GM12878 (cell line): ENCODE measurements around the gene MASTL. TPM values are rescaled to one million over a fixed set of nuclear protein-coding genes. Genes with fewer than 3 reads are reported as not detected.

ENCODE experiments used
- ATAC-seq: fragments of 200-7000 bp; cut with Tn5 transposase; 3 replicates; pipeline ENCODE4 v1.9.1; 2020; ENCODE audit warnings: mild to moderate bottlenecking, moderate library complexity
- BruUV-seq: library from RNA; stranded (reverse); fragments of 400-500 nt; replicated peaks from 2 replicates; lab custom pipeline; 2021; lab: Mats Ljungman, UMichigan
- CTCF ChIA-PET: fragments of 300-600 bp; sonication (Branson Sonifier 250); formaldehyde crosslinking; extraction: SDS; loops from one replicate; lab custom pipeline; 2021; ENCODE audit warnings: inconsistent platforms; lab: Yijun Ruan, JAX
- POLR2A ChIA-PET: fragments of 350-600 bp; formaldehyde crosslinking; extraction: SDS; loops from one replicate; lab custom pipeline; 2021; ENCODE audit warnings: inconsistent platforms; lab: Charles Lee
- RAD21 ChIA-PET: fragments of 300-600 bp; sonication (Branson Sonifier 250); formaldehyde crosslinking; loops from one replicate; lab custom pipeline; 2023; ENCODE audit warnings: antibody characterized with exemption; ENCODE audit not compliant: unreplicated experiment; lab: Charles Lee
- SMC1A ChIA-PET: fragments of 300-600 bp; sonication (Branson Sonifier 250); formaldehyde crosslinking; loops from one replicate; lab custom pipeline; 2023; ENCODE audit not compliant: unreplicated experiment, uncharacterized antibody; lab: Charles Lee
- DNase-seq: peaks from one replicate; pipeline ENCODE4 v3.0.0-alpha.2; 2011; ENCODE audit warnings: low read depth, low spot score
- FAIRE-seq: peaks from 3 replicates; lab custom pipeline; 2011; peaks lifted over from hg19 to GRCh38; lab: Jason Lieb, UNC
- H2AFZ ChIP-seq: 2 replicates; pipeline ENCODE4 v1.6.0; 2011; ENCODE audit warnings: low read depth, low read length, control low read depth; ENCODE audit not compliant: control insufficient read depth
- H3K27ac ChIP-seq: 2 replicates; pipeline ENCODE4 v1.5.1; 2011; ENCODE audit warnings: control low read depth; ENCODE audit not compliant: control insufficient read depth, insufficient read depth
- H3K27me3 ChIP-seq, 2 experiments: replicated peaks in 1 of 2; 2 replicates each; pipeline versions ENCODE4 v1.6.0 to v1.6.1; 2011; ENCODE audit warnings: low read length in 1 of 2; ENCODE audit not compliant: control insufficient read depth in 2 of 2, insufficient read depth in 2 of 2
- H3K36me3 ChIP-seq, 2 experiments: 2 replicates each; pipeline ENCODE4 v1.5.1; 2011; ENCODE audit warnings: low read length in 1 of 2; ENCODE audit not compliant: control insufficient read depth in 2 of 2, insufficient read depth in 2 of 2
- H3K4me1 ChIP-seq: 2 replicates; pipeline ENCODE4 v1.6.1; 2011; ENCODE audit warnings: mild to moderate bottlenecking, low read length, moderate library complexity, mixed read lengths; ENCODE audit not compliant: control insufficient read depth, insufficient read depth
- H3K4me2 ChIP-seq: 2 replicates; pipeline ENCODE4 v1.6.0; 2011; ENCODE audit warnings: control low read depth; ENCODE audit not compliant: control insufficient read depth, insufficient read depth
- H3K4me3 ChIP-seq: fragments of 200-600 bp; sonication (generic); 2 replicates; pipeline ENCODE4 v1.5.1; 2016
- H3K79me2 ChIP-seq: 2 replicates; pipeline ENCODE4 v1.6.0; 2011; ENCODE audit warnings: low read length; ENCODE audit not compliant: control insufficient read depth, insufficient read depth
- H3K9ac ChIP-seq: 2 replicates; pipeline ENCODE4 v1.8.0; 2011; ENCODE audit warnings: low read length, control low read depth, mixed read lengths; ENCODE audit not compliant: control insufficient read depth, insufficient read depth
- H3K9me3 ChIP-seq: replicated peaks from 3 replicates; pipeline ENCODE4 v1.5.1; 2011; ENCODE audit warnings: mild to moderate bottlenecking, low read length; ENCODE audit not compliant: control insufficient read depth, insufficient read depth
- H4K20me1 ChIP-seq: 2 replicates; pipeline ENCODE4 v1.6.0; 2011; ENCODE audit not compliant: control insufficient read depth, insufficient read depth
- WGBS: methylation state at CpG from one replicate; pipeline ENCODE4 v1.1.6; 2016; ENCODE audit warnings: low lambda C conversion rate; ENCODE audit not compliant: insufficient replicate concordance, insufficient coverage; ENCODE audit errors: missing lambda C conversion rate; 5-methylcytosine and 5-hydroxymethylcytosine counted together
- in situ Hi-C: fragments of 300-500 bp; cut with MboI; formaldehyde crosslinking; loops from 9 replicates; pipeline ENCODE4 v1.14.3; 2018; ENCODE audit warnings: mixed read lengths
- intact Hi-C: fragments of 100-400 bp; cut with micrococcal nuclease; formaldehyde crosslinking; loops from one replicate; pipeline ENCODE4 v1.14.2; 2022; ENCODE audit not compliant: unreplicated experiment
- polyA plus RNA-seq, 11 experiments: library from polyadenylated mRNA; depleted of rRNA in 4 of 11; unstranded in 6 of 11; stranded (reverse) in 5 of 11; fragments of >200 nt; fragmentation: Nextera tagmentation in 4 of 11; fragmentation: Illumina TruSeq in 1 of 11; extraction: Ambion mirVana in 4 of 11; extraction: Trizol in 1 of 11; gene quantifications; 1 replicate in 1 of 11; 2 replicates in 10 of 11; pipeline versions ENCODE4 v1.2.1 to v1.2.3, GENCODE V29; 2011 to 2016; ENCODE audit warnings: inconsistent platforms in 2 of 11, missing spikeins in 2 of 11, low read depth in 1 of 11
- small RNA-seq: library from RNA; depleted of rRNA; stranded (forward); fragments of <200 nt; gene quantifications from one replicate; pipeline ENCODE3, GENCODE V24; 2014
- total RNA-seq, 4 experiments: library from RNA; depleted of rRNA in 3 of 4; stranded (reverse); fragments of >200 nt in 3 of 4; fragmentation: Illumina TruSeq in 1 of 4; extraction: Trizol in 1 of 4; gene quantifications; 2 replicates each; pipeline versions ENCODE4 v1.2.1 to v1.2.3, GENCODE V29; 2013 to 2021
- TF ChIP-seq, protein P1 (sequence below): fragments of 450-650 bp; conservative IDR thresholded peaks from 2 replicates; pipeline ENCODE4 v1.6.1; 2017; ENCODE audit warnings: mild to moderate bottlenecking, moderate library complexity

MASTL gene
- total and polyA plus RNA-seq, 10 of the 15 experiments (the other 5 are each of a cell fraction or from before 2014, with no cell fraction given), result 7.1 to 36.9 (median 21.3) TPM

DNA sequence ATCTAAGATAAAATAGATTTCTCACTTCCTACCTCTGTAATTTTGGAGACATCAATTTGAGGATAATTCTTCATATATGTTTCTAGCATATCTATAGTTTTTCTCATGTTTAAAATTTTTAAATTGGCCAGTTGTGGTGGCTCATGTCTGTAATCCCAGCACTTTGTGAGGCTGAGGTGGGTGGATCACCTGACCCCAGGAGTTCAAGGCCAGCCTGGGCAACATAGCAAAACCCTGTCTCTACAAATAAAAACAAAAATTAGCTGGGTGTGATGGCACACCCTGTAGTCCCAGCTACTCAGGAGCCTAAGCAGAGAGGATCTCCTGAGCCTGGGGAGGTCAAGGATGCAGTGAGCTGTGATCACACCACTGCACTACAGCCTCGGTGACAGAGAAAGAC is 80.6 kb downstream of the MASTL start:
- Histone ChIP-seq H3K27me3 (no peaks in the 10 kb centered on the region), H2AFZ (no peak overlapping the region), H3K4me1 (no peaks in the 10 kb centered on the region), H4K20me1 (no peaks in the 10 kb centered on the region), H3K4me2 (no peak overlapping the region), H3K9ac (no peak overlapping the region), H3K4me3 (no peak overlapping the region), H3K36me3 (peaks cover 0 to 6% of the 10 kb centered on the region in 2 experiments; a peak in 2 of 4 replicates), H3K79me2 (peaks cover 16% of the 10 kb centered on the region)
- SMC1A ChIA-PET, result interaction anchor here (0.6 to 2.1 kb wide), 6 partner anchors 12 to 133 kb away, joined by 3 to 7 read pairs (median 4); no protein-coding TSS in a partner anchor
- CTCF ChIA-PET, result interaction anchor here (1.2 to 6.8 kb wide), 5 partner anchors 9 to 373 kb away, joined by 3 to 67 read pairs (median 10); no protein-coding TSS in a partner anchor
- BruUV-seq, result no TSS peak
- in situ Hi-C loops, result no loop called here
- POLR2A ChIA-PET, result no interaction called here
- FAIRE-seq (no peak), ATAC-seq (no peak)
- RAD21 ChIA-PET, result interaction anchor here (1.0 to 2.4 kb wide), 2 partner anchors 12 to 17 kb away, joined by 5 to 10 read pairs; no protein-coding TSS in a partner anchor
- TF ChIP-seq, protein P1, sequence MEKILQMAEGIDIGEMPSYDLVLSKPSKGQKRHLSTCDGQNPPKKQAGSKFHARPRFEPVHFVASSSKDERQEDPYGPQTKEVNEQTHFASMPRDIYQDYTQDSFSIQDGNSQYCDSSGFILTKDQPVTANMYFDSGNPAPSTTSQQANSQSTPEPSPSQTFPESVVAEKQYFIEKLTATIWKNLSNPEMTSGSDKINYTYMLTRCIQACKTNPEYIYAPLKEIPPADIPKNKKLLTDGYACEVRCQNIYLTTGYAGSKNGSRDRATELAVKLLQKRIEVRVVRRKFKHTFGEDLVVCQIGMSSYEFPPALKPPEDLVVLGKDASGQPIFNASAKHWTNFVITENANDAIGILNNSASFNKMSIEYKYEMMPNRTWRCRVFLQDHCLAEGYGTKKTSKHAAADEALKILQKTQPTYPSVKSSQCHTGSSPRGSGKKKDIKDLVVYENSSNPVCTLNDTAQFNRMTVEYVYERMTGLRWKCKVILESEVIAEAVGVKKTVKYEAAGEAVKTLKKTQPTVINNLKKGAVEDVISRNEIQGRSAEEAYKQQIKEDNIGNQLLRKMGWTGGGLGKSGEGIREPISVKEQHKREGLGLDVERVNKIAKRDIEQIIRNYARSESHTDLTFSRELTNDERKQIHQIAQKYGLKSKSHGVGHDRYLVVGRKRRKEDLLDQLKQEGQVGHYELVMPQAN, result no peak
- TF ChIP-seq, all 136 proteins: peak for 0
- no peaks in the 10 kb centered on the region for H3K9me3 ChIP-seq
- DNase-seq, result no peak
- H3K27ac ChIP-seq, result no peak overlapping the region
- WGBS, result 100% methylated on average over 1 of the region's 1 CpG
- intact Hi-C loops, result no loop called here

Small RNA genes lying within 50 kb of the gene (small RNA-seq; reads per million reads assigned to genes)
- gene RNU2-24P, result not detected
- not detected for gene RNU7-12P

Other genes with a start within 250 kb of the MASTL start
- gene ANKRD26, start 54.9 kb upstream of the MASTL start, total RNA-seq (2014; rRNA removed), result 5.5 and 6.8 TPM in 2 replicates
- 11.1 and 12.0 TPM in 2 replicates for gene ANKRD26, start 54.9 kb upstream of the MASTL start, total RNA-seq (2014; rRNA removed; fragmentation: Illumina TruSeq; extraction: Trizol)
- 4.8 and 6.1 TPM in 2 replicates for gene ANKRD26, start 54.9 kb upstream of the MASTL start, total RNA-seq (2021)
- 2.6 and 4.6 TPM in 2 replicates for gene ANKRD26, start 54.9 kb upstream of the MASTL start, polyA plus RNA-seq (2011; rRNA removed)
- 5.8 and 7.1 TPM in 2 replicates for gene ANKRD26, start 54.9 kb upstream of the MASTL start, polyA plus RNA-seq (2014; fragmentation: Illumina TruSeq; extraction: Trizol)
- 1 to 10 TPM; 2.3 to 3.4 TPM for gene ANKRD26, start 54.9 kb upstream of the MASTL start, polyA plus RNA-seq (2014; fragmentation: Nextera tagmentation; extraction: Ambion mirVana)
- 2.7 and 3.2 TPM in 2 replicates for gene ANKRD26, start 54.9 kb upstream of the MASTL start, polyA plus RNA-seq (2014; rRNA removed)
- 1 to 10 TPM; 5.3 to 6.1 TPM for gene ANKRD26, start 54.9 kb upstream of the MASTL start, polyA plus RNA-seq (2016; fragmentation: Nextera tagmentation; extraction: Ambion mirVana)
- 87.8 and 102 TPM in 2 replicates for gene YME1L1, start 968 bp upstream of the MASTL start, total RNA-seq (2014; rRNA removed)
- gene YME1L1, start 968 bp upstream of the MASTL start, total RNA-seq (2014; rRNA removed; fragmentation: Illumina TruSeq; extraction: Trizol), result 92.8 and 96.3 TPM in 2 replicates
- gene YME1L1, start 968 bp upstream of the MASTL start, total RNA-seq (2021), result 82.7 and 87.8 TPM in 2 replicates
- 87.0 and 142 TPM in 2 replicates for gene YME1L1, start 968 bp upstream of the MASTL start, polyA plus RNA-seq (2011; rRNA removed)
- 97.5 and 105 TPM in 2 replicates for gene YME1L1, start 968 bp upstream of the MASTL start, polyA plus RNA-seq (2014; fragmentation: Illumina TruSeq; extraction: Trizol)
- gene YME1L1, start 968 bp upstream of the MASTL start, polyA plus RNA-seq (2014; fragmentation: Nextera tagmentation; extraction: Ambion mirVana), result 10 to 100 TPM; 26.1 to 33.3 TPM
- gene YME1L1, start 968 bp upstream of the MASTL start, polyA plus RNA-seq (2014; rRNA removed), result 52.2 and 58.8 TPM in 2 replicates
- gene YME1L1, start 968 bp upstream of the MASTL start, polyA plus RNA-seq (2016; fragmentation: Nextera tagmentation; extraction: Ambion mirVana), result 100 to 1,000 TPM; 105 to 115 TPM
- 11.0 and 13.5 TPM in 2 replicates for gene ACBD5, start 85.4 kb downstream of the MASTL start, total RNA-seq (2014; rRNA removed)
- 14.3 and 14.4 TPM in 2 replicates for gene ACBD5, start 85.4 kb downstream of the MASTL start, total RNA-seq (2014; rRNA removed; fragmentation: Illumina TruSeq; extraction: Trizol)
- 12.0 and 12.9 TPM in 2 replicates for gene ACBD5, start 85.4 kb downstream of the MASTL start, total RNA-seq (2021)
- gene ACBD5, start 85.4 kb downstream of the MASTL start, polyA plus RNA-seq (2011; rRNA removed), result 22.3 and 33.4 TPM in 2 replicates
- gene ACBD5, start 85.4 kb downstream of the MASTL start, polyA plus RNA-seq (2014; fragmentation: Illumina TruSeq; extraction: Trizol), result 12.8 and 18.1 TPM in 2 replicates
- 1 to 10 TPM; 2.4 to 3.6 TPM for gene ACBD5, start 85.4 kb downstream of the MASTL start, polyA plus RNA-seq (2014; fragmentation: Nextera tagmentation; extraction: Ambion mirVana)
- 7.4 and 9.5 TPM in 2 replicates for gene ACBD5, start 85.4 kb downstream of the MASTL start, polyA plus RNA-seq (2014; rRNA removed)
- 10 to 100 TPM; 15.4 to 17.8 TPM for gene ACBD5, start 85.4 kb downstream of the MASTL start, polyA plus RNA-seq (2016; fragmentation: Nextera tagmentation; extraction: Ambion mirVana)